GM19455 (cell line): ENCODE measurements around the gene LTB4R.

Source experiments
- ATAC-seq: cut with Tn5 transposase; IDR thresholded peaks from one replicate; pipeline ENCODE4 v1.9.1; 2021; ENCODE audit not compliant: unreplicated experiment

Gene LTB4R, protein sequence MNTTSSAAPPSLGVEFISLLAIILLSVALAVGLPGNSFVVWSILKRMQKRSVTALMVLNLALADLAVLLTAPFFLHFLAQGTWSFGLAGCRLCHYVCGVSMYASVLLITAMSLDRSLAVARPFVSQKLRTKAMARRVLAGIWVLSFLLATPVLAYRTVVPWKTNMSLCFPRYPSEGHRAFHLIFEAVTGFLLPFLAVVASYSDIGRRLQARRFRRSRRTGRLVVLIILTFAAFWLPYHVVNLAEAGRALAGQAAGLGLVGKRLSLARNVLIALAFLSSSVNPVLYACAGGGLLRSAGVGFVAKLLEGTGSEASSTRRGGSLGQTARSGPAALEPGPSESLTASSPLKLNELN

DNA sequence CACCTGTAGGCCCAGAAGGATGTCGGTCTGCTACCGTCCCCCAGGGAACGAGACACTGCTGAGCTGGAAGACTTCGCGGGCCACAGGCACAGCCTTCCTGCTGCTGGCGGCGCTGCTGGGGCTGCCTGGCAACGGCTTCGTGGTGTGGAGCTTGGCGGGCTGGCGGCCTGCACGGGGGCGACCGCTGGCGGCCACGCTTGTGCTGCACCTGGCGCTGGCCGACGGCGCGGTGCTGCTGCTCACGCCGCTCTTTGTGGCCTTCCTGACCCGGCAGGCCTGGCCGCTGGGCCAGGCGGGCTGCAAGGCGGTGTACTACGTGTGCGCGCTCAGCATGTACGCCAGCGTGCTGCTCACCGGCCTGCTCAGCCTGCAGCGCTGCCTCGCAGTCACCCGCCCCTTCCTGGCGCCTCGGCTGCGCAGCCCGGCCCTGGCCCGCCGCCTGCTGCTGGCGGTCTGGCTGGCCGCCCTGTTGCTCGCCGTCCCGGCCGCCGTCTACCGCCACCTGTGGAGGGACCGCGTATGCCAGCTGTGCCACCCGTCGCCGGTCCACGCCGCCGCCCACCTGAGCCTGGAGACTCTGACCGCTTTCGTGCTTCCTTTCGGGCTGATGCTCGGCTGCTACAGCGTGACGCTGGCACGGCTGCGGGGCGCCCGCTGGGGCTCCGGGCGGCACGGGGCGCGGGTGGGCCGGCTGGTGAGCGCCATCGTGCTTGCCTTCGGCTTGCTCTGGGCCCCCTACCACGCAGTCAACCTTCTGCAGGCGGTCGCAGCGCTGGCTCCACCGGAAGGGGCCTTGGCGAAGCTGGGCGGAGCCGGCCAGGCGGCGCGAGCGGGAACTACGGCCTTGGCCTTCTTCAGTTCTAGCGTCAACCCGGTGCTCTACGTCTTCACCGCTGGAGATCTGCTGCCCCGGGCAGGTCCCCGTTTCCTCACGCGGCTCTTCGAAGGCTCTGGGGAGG, at the start of gene LTB4R:
LTB4R (plus strand) TSS at position 857 of the 959 bp plus-strand sequence. CDS start 4,150 bp downstream, outside the sequence.
- peak; percentile 56 for ATAC-seq

DNA sequence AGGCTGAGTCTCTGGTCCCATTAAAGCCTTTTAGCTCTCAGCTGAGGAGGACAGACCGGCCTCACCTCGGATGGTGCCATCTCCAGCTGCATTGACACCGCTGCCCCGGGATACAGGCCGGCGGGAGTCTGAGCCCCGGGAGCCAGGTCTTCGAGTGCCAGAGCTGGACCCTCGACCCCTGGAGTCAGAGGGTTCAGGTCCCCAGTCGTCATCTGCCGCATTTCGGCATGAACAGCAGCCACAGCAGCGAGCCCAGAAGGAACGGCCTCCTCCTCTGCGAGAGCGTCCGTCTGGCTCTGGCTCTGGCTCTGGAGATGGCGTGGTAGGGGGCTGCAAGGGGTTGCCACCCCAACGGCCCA, 49.4 kb upstream of the LTB4R start:
- ATAC-seq: no peak

DNA sequence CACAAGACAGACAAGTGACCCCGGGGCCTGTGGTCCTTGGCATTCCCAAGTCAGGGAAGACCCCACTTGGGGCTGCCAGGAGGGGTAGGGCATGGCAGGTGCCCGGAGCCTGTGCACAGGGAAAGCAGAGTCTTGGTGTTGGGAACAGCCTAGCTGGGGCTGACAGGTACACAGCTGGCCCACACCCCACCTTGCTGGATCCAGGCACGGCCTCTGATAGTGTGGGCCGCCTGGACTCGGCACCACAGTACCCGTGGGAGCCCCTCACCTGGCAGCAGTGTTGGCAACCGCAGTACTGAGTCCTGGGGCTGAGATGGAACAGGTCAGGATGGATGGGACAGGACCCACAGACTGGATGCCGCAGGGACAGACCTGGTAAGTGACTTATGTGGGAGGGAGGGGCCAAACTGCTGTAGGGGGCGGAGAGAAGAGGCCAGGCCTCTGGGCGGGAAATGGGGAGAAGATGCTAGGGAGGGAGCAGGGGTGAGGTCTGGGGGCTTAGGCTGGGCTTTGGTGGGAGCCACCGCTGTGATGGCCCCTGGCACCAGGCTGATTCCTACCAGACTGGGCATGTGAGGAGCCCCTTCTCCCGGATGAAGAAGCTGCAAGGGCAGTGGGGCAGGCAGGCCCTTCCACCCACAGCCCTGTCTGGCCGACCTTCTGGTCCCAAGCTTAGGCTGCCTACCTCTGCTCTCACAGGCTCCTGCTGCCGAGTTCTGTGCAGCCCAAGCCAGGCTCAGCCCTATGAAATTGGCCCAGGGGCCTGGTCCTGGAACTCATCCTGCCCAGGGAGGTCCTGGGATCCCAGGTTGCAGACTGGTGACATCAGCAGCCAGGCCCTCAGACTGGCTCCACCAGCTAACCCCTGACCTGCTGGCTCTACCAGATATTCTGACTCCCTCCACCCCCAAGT, 48.2 kb upstream of the LTB4R start, which contains the start of gene TGM1:
TGM1 (minus strand) TSS at position 357 of the 913 bp plus-strand sequence. CDS start 825 bp downstream, outside the sequence.
- no peak for ATAC-seq

DNA sequence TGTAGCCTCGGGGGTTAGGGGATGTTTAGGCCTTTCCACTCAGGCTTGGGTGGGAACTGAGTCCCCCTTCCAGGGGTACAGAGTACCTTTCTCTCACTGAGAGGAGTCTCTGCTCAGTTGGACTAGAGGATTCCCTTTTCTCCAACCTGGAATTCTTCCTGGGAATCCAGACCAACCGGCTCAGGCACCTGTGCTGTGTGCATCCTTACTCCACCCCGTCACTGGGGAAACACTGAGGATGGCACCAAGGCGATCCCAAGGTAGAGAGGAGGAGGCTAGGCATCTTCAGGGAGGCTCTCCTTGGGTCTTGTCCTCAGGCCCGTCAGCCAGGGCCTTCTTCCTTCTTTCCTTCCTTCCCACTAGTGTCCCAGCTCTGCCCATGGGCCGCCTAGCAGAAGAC, 47.5 kb upstream of the LTB4R start:
- ATAC-seq: no peak

DNA sequence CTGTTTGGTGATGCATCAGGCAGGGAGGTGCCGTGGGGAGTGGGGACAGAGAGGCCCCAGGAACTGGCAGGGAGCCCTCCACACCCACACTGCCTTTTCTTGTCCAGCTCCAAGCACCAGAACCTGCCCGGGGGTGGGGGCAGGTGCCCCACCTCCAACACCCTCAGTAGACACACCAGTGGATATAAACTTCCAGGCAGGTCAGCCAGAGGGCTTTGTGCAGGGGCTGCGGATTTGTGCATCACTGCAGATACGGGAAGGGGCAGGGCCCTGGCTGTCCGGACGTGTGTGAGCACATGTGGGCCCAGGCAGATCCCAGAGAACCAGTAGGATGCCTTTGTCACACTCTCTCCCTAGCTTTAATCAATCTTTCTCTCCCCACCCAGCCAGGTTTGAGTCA, 47.0 kb upstream of the LTB4R start:
- no peak for ATAC-seq

DNA sequence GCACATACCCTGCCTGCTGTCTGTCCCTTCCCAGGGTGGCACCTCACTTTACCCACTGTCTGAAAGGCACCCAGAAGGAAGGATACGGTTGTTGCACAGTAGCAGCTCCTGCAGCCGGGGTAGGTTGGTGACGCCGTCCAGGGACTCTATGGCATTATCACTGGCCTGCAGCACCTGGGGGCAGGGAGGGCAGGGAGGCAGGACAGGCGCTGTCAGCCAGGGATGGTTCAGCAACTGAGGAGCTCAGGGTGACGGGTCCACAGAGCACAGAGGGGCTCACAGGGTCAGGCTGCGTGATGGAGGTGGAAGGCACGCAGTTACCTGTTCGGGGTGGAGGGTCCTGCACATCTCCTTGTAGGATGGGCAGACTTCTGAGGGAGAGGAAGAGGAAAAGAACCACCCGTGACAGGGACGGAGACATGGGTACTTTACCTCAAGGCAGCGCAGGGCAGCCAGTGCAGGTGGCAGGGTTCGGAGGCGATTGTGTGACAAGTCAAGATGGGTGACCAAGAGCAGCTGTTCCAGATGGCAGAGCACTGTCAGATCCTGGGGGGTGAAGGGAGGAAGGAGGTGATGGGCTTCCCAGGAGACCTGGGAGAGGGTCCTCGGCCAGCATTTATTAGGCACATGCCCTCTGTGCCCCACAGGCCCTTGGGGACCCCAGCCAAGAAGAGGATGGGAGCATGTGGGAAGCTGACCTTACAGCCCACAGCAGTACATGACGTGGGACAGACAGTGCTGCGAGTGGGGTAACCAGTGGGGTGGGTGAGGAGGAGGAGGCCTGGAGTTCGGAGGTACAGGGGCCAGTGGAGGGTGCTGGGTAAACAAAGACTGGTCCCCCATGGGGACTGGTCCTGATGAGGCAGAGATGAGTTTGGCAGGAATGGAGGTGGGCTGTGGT, 44.7 kb upstream of the LTB4R start:
- ATAC-seq: no peak

DNA sequence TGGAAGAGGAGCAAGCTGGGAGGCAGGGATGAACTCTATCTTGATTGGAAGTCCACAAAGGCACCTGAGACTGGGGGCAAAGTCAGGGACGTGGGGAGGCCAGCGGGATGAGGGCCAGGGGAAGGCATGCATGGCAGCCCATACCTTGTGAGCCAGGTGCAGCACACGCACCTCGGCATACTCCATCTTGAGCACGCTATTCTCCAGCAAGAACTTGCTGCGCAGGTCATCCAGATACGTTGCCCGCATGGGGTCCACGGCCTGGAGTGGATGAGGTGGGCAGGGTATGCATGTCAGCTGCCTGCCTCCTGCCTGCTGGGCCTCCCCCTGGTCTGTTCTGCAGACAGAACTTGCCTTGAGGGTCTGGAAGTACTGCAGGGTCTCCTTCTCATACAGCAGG, 43.8 kb upstream of the LTB4R start:
- no peak for ATAC-seq

DNA sequence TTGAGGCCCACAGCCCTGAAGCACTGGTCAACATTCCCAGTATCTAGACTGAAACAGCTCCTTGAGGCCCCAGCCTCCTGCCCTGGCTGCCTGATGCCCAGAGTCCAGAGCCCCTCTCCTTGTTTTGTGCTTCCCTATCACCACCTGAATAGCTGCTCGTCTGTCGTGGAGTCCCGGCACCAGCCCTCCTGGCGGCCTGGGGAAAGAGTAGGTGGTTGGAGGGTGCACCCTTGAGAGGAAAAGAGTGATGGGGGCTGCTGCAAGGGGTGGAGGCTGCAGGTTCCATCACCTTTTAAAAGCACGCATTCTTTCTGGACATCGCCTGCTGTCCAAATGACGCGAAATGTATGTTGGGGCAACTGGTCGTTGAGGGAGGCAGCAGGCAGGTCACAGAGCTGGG, 43.1 kb upstream of the LTB4R start:
- ATAC-seq: no peak

DNA sequence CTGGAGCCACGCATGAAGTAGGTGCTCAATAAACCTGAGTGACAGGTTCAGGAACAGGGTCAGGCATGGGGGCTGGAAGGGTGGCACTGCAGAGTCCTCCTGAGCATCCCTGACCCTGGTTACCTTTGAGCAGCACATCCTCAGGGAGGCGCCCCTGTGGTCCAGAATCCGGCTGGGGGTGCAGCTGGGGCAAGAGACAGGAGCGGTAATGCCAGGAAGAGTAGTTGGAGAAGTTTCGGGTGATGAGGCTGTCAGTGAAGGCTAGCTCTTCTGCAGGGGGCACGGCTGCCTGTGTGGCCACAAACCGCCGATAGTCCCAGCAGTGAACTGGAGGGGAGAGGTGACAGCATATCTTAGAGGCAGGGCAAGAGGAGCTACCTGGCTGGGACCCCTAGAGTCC, 41.9 kb upstream of the LTB4R start:
- ATAC-seq: no peak

DNA sequence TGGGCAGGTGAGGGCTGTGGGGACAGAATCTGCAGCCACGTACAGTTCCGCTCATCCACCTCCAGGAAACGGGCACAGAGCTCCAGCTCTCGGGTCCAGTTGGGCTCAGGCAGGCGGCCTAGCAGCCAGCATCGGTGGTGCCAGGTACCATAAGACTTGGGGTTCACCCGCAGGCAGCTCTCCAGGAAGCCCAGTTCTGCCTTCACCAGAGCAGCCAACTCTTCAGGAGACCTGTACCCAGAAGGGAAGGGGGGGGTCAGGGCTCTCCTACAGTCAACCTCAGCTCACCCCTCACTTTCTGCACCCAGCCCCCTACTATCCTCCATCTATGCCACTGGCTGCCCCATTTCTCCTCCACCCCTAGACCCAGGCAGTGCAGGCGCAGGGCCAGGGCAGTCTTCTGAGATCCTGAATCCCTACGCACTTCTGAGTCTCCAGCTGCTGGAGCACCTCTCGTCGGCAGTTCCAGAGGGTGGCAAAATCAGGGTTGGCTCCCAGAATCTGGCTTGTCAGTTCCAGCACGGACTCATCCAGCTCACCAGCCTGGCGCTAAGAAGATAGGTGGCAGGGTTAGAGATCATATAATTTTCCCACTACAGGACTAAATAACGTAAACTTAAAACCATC, 41.3 kb upstream of the LTB4R start:
- no peak for ATAC-seq

DNA sequence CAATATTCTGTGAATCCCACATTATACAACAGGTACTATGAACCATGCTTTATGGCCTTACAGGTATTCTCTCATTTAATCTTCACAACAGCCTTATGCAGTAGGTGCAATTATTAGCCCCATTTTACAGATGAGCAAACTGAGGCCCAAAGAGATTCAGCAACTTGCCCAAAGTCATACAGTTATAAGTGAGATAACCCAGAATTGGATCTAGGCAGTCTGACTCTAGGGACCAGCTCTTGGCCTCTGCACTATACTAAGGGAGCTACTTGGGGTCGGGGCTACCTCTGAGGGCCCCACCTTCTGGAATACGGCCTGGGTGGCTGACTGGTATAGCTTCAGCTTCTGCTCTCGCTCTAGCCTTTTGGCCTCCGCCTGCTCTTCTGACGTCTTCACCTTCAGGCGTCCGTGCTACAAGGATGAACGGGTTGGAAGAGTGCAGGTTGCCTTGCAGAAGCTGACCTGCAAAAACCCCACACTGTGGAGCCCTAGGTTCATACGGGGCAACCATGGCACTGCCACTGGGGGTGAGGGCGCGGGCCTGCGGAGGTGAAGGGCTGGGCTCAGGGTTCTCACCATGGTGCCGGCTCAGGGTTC, 40.7 kb upstream of the LTB4R start:
- peak; percentile 3 for ATAC-seq

DNA sequence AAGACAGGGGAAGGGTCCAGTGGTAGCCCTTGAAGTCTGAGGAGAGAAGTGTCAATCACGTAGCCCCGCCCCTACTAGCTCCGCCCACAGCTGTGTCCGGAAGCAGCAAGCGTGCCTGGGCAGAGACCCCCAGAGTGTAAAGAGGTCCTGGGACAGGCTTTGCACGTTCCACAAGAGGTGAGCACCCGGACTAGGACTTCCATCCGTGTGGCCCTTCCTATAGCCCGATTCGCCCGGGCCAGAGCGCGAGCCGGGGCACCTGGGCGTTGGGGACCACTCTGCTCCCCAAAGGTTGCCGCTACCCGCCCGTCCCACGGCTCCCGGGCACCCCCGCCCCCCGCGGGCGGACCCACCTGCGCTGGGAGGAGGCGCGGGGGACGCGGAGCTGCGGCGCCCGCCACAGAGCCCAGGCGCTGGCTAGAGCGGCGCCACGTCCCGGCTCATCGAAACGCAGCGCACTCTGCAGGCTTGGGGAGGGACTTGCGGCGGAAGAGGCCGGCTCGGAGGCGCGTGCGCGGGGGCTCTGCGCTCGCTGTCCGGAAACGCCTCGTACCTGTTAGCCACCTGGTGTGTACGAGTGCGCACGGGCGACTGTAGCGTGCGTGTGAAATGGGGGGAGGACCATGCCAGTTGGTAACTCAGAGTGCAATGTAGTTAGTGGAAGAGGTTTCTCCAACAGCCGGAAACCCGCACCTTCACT, 40.0 kb upstream of the LTB4R start, which contains the start of gene RABGGTA:
RABGGTA (minus strand) TSS at position 464 of the 700 bp plus-strand sequence. CDS start 482 bp downstream, outside the sequence.
- ATAC-seq: peak; percentile 80

DNA sequence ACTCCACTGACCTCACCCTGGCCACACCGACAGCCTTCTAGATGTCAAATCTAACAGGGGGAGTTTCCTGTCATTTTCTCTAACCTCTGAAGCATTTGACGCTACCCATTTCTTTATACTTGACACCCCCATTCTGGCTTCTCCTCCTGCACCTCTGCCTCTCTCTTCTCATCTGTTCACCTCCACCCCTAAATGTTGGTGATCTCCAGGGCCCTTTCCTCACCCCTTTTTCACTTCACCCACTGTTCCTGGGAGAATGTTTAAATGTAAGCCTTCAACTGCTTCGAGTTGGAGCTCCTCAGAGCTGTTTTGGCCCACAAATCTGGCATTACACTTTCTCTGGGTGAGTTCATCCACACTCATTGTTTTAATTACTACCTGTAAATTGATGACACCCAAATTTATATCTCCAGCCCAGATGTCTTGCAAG, 39.5 kb upstream of the LTB4R start:
- no peak for ATAC-seq

DNA sequence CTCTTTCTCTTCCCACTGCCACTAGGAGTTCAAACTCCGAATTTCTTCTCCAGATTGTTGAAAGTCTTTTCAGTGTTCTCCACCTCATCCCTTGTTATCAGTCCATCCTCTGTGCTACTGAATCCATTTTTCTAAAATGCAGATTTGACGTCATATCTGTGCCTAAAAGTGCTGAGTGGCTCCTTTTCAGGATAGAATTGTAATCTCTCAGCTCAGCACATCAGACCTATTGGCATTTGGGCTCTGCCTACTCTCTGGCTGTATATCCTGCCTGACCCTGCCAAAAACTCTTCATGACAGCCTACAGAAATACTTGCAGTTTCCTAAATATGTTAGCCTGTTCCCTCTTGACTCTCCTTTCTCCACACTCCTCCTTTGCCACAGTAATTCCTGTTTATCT, 38.8 kb upstream of the LTB4R start:
- no peak for ATAC-seq

DNA sequence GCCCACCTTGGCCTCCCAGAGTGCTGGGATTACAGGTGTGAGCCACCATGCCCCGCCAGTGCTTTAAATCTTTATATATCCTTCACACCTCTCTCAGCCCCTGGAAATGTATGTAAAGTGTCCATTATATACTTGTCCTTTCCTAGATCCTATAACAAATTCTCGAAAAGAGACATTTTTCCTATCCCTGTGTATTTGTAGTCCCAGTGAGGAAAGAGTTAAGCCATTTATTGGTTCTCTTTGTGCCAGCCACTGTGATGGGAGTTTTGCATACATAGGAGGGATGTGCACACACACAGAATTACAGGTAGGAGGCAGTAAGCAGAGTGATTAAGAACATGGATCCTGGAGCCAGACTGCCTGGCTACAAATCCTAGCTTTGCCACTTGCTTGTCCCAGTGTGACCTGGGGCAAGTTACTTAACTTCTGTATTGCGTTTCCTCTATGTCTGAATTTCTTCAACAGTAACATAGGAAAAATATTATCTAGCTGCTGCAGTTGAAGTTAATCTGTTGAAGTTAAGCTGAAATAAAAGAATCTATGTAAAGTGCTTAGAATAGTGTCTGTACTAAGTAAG, 37.8 kb upstream of the LTB4R start:
- no peak for ATAC-seq

DNA sequence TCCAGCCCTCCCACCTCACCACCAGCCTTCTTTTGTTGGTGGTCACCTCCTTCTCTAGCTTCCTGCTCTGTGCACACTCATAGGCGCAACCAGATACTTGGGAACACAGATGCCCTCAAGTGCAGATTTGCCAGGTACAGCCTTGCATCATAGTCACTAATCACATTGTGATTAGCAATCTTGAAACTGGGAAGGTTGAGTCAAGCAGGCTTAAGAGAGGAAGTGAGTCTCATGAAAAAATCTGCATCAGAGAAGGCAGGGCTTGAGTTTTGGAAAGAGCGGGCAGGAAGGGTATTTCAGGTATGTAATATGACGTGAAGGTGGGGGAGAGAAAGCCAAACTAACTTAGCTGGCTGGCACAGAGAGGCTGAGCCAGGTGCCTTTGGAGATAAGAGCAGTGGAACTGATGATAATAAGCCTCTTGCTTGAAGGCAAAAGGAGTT, 37.2 kb upstream of the LTB4R start:
- ATAC-seq: peak; percentile 37

DNA sequence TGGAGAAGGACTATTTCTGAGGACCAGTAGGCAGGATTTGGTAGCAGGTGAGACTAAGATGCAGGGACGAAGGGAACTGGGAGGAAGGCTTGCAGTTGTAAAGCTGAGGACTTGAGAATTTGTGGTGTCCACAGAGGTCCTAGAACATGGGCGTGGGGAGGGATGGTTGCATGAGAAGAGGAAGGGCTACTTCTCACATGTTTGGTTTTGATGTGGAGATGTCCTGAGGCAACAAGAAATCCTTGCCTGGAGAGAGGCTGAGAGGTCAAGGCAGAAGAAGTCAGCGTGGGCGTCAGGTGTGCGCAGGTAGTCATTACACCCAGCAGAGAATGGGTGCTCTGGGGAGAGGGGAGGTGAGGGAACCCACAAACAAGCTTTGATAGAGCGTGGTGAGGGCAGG, 34.2 kb upstream of the LTB4R start:
- ATAC-seq: no peak
